ENCODE results near the gene HMGXB3.

DNA sequence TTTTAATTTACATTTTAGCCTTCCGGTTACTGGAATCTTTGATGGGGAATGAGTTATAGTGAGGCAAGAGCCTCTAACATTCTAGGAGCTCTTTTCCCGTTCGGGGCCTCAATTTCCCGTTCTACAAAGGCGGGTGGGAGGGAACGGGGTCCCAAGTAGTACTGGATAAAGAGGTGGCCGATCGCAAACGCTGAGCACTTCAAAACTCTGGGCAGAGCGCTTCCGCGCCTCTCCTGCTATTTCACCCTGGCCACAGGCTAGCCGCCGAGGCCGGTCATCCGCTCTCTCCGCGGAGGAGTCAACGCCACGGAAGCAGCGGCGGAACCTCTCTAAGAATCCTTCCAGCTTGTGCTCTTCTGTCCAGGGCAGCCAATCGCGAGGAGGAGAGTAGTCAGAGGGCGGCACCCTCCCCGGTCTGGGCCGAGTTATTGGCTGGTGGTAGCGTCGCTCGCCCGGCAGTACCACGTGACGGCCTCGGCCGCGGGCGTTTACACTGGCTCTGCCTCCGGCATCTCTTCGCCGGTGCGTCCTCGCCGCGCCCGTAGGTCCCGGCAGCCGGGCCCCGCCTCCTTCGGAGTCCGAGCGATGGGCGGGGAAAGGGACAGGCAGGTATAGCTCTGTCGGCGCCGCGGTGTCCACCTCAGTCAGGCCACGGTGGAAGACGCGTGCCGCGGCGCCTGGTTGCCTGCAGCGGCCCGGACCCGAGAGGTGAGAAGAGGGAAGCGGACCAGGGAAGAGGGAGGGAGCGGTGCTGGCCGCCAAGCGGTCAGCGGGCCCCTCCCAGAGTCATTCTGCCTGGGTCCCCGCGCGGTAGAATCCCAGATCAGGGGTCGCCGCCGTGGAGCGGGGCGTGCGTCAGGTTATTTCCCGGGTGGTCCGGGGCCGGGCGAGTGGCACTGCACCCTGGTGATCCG, 40.0 kb upstream of the HMGXB3 start, which contains the start of gene SLC26A2:
- TF ChIP-seq CTCF (IDR thresholded peaks at IDR 0.05; ENCODE audit: low read length) (no peak), EZH2phosphoT487 (IDR thresholded peaks at IDR 0.05; ENCODE audit: low read length) (no peak), EZH2 (optimal IDR thresholded peaks at IDR 0.05; ENCODE audit: low read depth, low read length) (no peak)

All from MM.1S (cell line).